Stimulated activated CD4-positive, alpha-beta T cell treated with anti-CD3 and anti-CD28 coated beads, Interleukin-1b, Interleukin-23, amount 100 ng/mL, for 24 hours (primary cell): Measurements from ENCODE around the gene TDRD9.
"Not testable (repeated sequence)": the region's sequence is repeated elsewhere in the genome, so short reads cannot be mapped to it uniquely, and the experiment has no call there.

Source experiments
- DNase-seq, 4 experiments: peaks; one replicate each; pipeline ENCODE4 v3.0.0-alpha.2; 2020; ENCODE audit warnings: low read depth in 4 of 4, low spot score in 1 of 4

The TDRD9 gene

DNA sequence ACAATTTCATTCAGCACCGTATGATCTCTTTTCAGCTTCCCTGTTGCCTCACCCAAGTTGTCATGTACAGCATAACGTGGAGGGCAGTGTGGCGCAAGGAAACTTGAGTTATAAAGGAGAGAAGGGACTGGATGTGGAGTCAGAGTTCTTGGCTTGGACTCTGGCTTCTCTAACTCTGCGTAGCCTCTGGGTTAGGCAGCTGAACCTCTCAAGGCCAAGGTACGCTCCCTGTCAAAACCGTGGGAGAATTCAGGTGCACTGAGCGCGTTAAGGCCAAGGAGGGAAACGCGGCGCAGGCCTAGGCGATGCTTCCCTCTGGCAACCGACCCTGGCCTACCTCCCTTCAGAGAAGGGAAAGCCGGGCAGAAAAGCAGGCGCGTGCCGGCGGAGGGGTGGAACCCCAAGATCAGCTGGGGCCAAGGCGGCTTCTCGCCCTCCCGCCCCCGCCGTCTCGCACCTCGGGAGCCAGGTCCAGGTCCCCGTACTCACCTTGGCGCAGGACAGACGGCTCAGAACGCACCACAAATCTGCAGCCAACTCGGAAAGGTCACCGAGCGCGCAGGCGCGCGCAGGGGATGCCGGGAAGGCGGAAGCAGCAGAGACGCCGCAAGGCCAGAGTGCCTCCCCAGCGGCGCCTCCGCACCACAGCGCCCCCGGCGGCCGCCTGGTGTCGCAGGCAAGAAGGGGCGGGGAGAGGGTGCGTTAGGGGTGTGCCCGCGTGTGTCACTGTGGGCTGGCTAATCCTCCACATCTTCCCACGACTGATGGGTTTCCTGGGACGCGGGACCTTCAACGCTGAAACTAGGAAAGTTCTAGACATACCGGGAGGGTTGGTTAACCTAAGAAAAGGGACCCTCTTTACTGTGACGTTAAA, 7.0 kb upstream of the TDRD9 start:
- peak; percentile 79 to 89 (median 85) for DNase-seq

DNA sequence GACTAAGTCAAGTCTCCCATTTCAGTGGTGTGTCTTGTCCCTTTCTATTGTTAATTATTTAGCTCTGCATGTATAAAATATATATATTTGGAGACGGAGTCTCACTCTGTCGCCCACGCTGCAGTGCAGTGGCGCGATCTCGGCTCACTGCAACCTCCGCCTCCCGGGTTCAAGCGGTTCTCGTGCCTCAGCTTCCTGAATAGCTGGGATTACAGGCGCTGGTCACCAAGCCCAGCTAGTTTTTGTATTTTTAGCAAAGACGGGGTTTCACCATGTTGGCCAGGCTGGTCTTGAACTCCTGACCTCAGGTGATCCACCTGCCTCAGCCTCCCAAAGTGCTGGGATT, 6.4 kb upstream of the TDRD9 start:
- not testable (repeated sequence) for DNase-seq

DNA sequence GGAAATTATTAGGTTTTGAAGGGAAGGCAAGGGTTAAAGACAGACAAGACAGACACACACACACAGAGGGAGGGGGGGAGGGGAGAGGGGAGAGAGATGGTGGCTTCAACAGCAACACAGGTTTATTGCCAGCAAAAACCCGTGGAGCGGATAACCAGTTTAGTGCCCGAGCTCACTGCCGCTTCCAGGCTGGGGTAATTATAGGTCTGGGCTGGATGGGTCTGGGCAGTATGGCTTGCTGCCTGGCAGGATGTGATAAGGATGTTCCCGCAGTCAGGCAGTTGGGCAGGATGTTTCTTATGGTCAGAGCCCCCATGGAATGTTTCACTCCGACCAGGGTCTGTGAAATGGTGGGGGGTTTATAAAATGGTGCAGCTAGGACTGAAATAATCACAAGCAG, 4.4 kb upstream of the TDRD9 start:
- DNase-seq, result no peak

DNA sequence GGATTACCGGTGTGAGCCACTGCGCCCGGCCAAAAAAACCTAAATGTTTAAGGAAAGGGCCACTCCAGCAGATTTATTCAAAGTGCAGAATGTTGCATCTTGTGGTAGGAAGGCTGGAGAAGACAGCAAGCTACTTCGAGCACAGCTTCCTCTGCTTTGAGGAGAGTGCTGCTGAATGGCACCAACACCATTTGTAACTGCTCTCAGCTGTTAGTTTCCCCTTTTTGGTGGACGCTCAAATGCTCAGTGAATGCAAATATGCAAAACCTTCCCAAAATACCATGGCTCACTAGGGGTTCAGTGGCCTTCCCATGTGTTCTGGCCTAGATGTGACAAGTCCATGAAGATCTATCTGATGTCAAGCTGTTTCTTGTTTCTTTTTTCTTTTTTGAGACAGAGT, 2.9 kb upstream of the TDRD9 start:
- DNase-seq, result no peak

DNA sequence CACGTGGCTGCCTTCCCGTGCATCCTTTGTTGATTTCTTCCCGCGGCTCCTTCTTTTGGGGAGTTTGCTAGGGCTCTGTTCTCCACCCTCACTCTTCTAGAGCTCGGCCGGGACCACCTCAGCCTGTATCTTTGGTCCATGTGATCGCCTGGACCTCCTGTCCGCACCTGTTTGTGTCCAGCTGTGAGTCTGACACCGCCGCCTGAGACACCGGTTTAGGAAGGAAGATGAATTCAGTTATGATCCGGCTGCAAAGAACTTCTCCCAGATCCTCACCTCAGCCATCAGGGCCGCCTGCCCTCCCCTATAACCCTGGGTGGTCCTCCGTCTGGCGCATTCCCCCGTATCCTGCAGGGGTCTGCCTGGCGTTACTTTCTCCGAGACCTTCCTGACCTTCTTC, 690 bp upstream of the TDRD9 start:
- DNase-seq, result no peak

DNA sequence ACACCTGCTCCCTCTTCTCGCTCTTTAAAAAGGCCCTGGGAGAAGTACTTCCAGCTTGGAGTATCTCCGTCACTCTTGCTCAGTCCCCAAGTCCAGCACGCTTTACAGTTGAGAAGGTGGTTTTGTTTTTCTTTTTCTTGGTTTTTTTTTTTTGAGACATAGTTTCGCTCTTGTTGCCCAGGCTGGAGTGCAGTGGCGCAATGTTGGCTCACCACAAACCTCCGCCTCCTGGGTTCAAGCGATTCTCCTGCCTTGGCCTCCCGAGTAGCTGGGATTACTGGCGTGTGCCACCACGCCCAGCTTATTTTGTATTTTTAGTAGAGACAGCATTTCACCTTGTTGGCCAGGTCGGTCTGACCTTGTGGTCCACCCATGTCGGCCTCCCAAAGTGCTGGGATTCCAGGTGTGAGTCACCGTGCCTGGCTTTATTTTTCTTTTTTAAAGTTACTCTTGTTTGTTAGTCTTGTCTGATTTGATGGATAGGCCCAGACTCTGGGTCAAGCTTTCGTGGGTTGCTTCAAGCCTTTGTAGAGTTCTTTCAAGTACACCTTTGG, 1.9 kb downstream of the TDRD9 start:
- no peak for DNase-seq

DNA sequence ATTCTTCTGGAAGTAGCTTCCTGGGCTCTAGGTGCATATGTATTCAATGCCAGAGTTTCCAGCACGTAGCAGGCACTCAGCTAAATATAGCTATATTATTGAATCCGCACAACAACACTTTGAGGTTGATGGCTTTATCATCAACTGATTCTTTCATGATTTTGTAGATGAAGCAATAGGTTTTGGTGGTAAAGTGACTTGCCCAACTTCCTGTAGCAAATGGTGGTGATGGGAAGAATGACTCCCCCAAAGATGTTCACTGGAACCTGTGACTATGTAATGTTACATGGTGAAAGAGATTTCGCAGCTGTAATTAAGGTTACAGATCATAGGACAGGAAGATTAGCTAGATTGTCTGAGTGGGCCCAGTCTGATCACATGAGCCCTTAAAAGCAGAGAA, 3.2 kb downstream of the TDRD9 start:
- no peak for DNase-seq

DNA sequence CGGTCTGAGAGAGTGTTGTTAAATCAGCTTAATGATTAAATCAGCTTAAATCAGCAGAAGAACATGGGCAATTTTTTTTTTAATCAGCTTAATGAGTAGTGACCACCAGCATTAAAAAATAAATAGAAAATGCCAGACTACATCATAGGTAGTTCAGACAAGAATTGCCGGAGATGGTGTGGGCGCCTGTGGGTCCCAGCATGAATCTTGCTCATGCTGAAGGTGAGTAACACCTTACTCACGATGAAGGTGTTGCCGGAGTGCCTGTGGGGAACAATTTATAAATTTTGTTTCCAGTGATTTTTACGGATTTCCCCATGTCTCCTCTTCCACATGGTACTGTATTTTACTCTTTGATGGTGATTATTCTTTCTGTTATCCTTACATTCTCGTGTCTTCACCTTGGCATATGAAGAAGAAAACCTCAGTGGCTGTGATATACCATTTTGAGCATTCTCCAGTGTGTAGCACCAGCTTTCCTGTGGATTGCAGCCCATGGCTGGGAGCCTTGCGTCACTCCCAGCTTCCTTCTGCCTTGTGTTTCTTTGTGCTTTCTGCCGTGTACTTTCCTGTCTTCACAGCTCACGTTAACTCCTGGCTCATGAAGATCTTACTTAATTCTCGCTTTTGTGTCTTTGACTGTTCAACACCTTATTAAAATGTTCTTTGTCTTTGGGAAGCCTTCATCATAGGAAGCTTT, 4.7 kb downstream of the TDRD9 start:
- DNase-seq, result no peak

DNA sequence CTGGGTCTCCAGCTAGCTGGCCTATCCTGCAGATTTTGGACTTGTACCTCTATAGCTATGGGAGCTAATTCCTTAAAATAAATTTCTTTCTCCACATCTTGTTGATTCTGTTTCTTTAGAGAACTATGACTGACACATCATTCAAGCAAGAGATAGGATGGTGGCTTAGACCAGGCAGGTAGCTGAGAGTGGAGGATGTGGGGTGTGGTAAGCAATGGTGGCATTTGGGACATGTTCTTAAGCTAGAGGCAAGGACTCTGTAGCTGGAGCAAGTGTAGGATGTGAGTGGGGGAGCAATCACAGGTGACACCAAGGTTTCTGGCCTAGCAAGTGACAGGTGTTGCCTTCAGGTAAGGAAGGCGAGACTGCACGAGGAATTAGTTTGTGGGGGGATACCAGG, 6.8 kb downstream of the TDRD9 start:
- DNase-seq, result no peak

DNA sequence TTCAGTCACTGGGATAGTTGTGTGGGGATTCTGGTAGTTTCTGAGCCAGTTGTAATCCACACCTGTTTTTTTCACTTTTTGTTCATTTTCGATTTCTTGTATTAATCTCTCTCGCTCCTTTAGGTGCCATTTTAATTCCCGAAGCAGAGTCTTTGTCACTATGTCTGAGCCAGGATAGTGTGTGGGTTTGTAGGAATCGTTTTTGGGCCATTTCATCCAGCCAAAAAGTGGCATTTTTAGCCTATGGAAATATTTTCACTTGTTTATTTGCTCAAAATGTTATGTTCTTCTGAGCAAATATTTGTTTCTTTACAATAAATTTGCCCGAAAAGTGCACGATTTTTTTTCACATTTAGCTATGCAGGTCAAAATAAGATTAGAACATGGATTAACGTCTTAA, 13.2 kb downstream of the TDRD9 start:
- DNase-seq, result no peak

DNA sequence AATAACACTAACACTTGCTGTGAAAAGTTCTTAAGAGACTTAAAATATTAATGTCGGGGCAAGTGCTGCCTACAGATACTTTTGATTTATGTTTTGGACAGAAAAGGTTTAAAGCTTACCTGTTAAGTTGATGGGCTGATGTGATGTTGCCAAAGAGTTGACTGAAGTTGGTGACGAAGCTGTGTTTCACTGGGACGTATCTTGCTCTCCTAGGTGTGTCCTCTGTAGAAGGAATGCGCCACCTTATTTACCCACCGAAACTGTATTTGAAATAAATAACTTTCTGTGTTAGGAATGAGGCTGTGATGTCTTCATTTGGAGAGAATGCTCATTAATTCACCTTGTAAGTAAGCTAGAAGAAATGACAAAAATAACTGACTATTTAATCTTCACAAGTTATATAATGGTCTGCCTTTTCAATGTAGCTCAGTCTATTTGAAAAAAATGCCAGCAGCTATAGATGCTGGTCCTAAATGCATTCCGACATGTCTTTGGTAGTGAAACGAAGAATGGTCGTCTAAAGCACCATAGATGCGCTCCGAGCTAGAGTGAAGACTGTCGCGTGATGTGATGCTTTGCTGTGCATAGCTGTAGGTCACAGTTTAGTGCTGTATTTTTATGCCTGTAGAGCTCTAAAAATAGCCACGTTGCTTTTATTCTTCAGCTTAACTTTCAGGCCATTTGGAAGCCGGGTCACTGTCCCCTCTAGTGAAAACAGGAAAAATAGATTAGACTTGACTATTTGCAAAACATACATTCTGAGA, 13.9 kb downstream of the TDRD9 start, which contains the start of gene RD3L:
Gene RD3L (minus strand): TSS at position 557 of the 764 bp plus-strand sequence. CDS start 834 bp downstream, outside the sequence.
- no peak for DNase-seq

DNA sequence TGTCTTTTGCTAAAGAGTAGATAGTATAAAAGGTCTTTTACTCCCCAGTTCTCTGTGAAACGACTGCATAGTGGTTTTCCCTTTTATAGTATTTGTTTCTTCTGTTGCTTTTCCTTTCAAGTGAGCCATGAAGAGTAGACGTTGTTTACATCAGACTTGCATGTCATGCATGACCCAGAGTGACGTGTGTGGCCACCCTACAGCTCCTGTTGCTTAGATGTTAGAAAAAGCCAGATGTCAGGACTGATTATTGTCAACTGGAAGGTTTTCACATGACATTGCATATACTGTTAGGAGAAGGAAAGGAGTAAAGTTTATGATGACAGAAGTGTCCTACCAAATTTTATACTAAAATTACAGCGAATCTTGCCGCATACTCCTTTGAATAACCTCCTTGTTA, 15.4 kb downstream of the TDRD9 start:
- DNase-seq, result no peak

DNA sequence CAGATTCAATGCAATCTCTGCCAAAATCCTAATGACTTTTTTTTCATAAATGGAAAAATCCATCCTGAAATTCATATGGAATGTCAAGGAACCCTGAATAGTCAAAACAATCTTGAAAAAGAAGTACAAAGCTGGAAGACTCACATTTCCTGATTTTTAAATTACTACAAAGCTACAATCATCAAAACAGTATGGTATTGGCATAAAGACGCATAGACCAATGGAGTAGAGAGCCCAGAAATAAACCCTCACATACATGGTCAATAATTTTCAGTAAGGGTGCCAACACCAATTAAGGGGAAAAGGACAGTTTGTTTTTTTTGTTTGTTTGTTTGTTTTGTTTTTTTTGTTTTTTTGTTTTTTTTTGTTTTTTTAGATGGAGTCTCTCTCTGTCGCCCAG, 18.7 kb downstream of the TDRD9 start:
- DNase-seq, result no peak

DNA sequence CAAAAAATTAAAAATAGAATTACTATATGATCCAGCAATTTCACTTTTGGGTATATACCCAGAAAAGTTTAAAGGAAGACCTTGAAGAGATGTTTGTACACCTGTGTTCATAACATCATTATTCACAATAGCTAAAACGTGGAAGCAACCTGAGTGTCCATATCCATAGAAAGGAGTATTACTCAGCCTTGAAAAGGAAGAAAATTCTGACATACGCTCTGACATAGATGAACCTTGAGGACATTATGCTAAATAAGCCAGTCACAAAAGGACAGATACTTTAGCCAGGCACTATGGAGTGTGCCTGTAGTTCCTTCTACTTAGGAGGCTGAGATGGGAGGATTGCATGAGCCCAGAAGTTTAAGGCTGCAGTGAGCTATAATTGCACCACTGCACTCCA, 20.2 kb downstream of the TDRD9 start:
- DNase-seq, result no peak

DNA sequence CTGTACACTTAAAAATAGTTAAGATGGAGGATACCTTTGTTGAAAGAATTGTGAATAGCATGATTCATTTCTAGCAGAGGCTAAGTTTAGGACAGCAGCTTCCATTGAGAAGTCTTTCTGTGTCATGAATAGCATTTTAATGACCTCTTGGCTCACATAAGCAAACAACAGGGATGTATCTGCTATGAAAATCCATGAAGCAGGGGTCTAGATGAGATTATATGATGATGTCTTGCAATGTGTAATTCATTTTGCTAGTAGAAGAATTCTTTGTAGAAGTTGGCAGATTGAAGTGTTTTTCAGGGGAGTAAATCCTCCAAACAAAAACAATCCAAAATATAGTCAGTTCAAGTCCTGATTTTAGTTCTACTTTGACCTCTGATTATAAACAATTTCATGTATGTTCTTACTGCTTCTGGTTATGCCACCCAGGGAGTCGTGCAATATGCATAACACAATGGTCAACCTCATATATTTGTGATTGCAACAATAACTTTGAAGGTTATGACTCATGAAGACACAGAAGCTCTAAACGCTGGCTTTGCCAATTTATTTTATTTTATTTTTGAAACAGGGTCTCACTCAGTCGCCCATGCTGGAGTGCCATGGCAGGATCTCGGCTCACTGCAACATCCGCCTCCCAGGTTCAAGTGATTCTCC, 21.0 kb downstream of the TDRD9 start:
- DNase-seq, result no peak

DNA sequence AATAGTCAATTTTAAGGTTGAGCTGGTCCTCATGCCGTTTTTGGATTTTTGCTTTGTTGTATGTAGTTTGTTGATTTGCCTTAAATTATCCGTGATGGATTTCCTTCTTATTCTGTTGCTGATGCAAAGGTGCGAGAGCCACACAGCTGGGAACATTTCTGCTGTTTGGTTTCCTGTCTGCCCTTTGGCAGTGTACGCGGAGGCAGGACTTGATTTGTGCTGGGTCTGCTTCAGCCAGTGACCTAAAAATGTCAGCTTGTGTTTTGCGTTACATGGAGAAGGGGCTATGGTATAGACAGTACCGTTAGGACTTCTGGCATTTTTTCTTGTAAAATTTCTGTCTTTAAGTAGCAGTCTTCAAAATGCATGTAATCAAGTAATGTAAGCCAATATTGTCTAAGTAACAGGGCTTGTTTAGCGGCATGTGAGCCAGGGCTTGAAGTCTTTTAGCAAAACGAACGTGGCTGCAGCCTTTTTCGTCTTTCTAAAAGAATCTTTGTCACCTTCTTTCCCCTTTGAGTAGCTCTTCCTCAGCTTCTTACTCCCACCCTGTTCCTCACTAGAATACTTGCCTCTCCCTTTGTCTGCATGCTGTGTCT, 32.3 kb downstream of the TDRD9 start:
- DNase-seq, result no peak

DNA sequence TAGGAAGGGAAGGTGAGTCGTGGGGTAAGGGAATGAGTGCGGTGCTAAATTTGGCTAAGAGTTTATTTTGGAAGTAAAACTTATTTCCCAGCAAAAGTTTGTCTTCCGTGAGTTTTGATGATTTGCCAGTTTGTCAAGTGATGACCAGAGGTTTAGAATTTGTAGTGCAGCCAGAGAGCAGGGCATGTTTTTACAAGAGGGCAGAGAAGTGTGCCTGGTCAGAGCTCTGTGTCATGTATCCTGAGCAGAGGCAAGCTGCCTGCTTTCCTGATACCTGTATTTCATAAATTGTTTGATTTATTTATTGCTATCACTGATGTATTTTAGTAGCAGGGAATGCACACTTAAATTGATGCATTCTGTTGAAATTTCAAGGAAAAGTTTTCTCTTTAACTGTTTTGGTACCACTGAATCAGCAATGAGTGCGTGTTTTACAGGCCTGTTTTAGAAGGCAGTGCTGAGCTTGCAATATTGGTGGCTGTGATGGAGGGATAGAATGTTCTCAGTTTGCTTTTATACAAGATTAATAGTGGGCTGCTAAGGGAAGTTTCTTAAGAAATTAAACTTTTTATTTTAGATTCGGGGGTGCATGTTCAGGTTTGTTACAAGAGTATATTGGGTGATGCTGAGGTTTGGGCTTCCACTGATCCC, 33.8 kb downstream of the TDRD9 start:
- no peak for DNase-seq

DNA sequence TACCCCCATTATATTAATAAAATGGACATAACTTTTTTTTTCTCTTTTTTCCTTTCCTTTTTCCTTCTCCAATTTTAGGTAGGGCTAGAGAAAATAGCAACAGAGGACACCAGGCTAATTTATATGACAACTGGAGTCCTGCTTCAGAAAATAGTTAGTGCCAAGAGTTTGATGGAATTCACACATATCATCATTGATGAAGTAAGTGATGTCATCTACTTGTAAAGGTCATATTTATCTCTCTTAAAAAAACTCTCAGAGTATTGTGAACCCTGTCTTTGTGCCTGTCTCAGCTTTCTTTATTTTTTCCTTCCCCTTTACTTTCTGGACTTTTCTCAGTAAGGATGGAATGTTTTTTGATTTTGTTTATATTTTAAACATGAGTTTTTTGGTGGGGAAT, 38.4 kb downstream of the TDRD9 start:
- DNase-seq, result no peak

DNA sequence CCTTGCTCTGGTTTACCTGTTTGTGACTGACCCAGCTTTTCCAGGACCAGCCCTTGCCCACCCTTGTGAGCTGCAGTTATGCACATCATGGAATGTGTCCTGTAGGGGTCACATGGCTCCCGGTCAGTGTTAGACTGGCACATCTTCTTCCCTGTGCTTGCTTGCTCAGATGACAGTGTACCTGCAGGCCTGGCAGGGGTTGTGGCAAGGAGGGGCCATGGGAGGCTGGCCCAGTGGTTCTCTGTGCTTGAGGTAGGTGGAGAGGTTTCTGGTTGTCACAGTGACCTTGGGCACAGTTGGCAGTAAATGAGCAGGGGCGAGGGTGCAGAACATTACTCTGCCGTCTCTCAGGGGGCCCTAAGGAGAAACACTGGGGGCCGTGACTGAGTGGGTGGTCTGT, 41.7 kb downstream of the TDRD9 start:
- DNase-seq, result no peak

DNA sequence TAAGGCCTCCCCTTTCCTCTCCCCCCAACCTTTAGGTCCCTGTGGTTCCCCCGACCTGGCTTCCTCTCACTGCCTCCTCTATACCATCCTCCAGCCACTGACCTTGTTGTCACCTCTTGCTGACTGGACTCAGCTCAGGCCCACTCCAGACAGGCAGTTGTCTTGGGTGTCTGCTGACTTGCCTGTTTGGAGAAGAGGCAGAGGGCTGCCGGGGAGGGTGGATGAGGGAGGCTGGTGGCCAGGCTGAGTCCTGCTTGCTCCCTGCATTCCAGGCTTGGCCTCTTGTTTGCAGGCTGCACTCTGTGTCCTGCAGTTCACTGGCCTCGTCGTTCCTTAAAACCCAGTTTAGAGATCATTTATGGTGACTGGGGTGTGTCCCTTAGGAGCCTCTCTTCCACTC, 45.1 kb downstream of the TDRD9 start:
- no peak for DNase-seq
